Spleen (tissue), 11 donors: ENCODE results near the gene ENO2. TPM values are rescaled to one million over a fixed set of nuclear protein-coding genes. Genes with fewer than 3 reads are reported as not detected.

ENCODE experiments used
- DNase-seq: peaks from one replicate; pipeline ENCODE4 v3.0.0-alpha.2; 2020
- H3K27ac ChIP-seq, 8 donors: fragments of 200-600 bp; sonication (generic) in 7 of 8; 1 replicate in 4 of 8; 2 replicates in 4 of 8; pipeline versions ENCODE4 v1.5.0 to v1.8.0; 2016 to 2021; ENCODE audit warnings: inconsistent platforms in 4 of 8, mild to moderate bottlenecking in 4 of 8, moderate library complexity in 1 of 8
- H3K27me3 ChIP-seq, 7 donors: fragments of 200-600 bp; sonication (generic) in 6 of 7; replicated peaks in 1 of 7; 1 replicate in 4 of 7; 2 replicates in 3 of 7; pipeline versions ENCODE4 v1.5.0 to v1.8.0; 2016 to 2021; ENCODE audit warnings: inconsistent platforms in 3 of 7, mild to moderate bottlenecking in 1 of 7
- H3K36me3 ChIP-seq, 6 donors: fragments of 200-600 bp; sonication (generic) in 5 of 6; 1 replicate in 4 of 6; 2 replicates in 2 of 6; pipeline versions ENCODE4 v1.5.0 to v1.8.0; 2016 to 2021; ENCODE audit warnings: inconsistent platforms in 2 of 6
- H3K4me1 ChIP-seq, 6 donors: fragments of 200-600 bp; sonication (generic) in 5 of 6; 1 replicate in 3 of 6; 2 replicates in 3 of 6; pipeline versions ENCODE4 v1.5.0 to v1.8.0; 2016 to 2021; ENCODE audit warnings: inconsistent platforms in 3 of 6
- H3K4me3 ChIP-seq, 8 donors: fragments of 200-600 bp; sonication (generic) in 7 of 8; 1 replicate in 4 of 8; 2 replicates in 4 of 8; pipeline versions ENCODE4 v1.5.0 to v1.8.0; 2016 to 2021; ENCODE audit warnings: inconsistent platforms in 4 of 8, mild to moderate bottlenecking in 4 of 8, moderate library complexity in 2 of 8
- H3K9me3 ChIP-seq, 8 donors: fragments of 200-600 bp; sonication (generic) in 7 of 8; 1 replicate in 4 of 8; 2 replicates in 4 of 8; pipeline versions ENCODE4 v1.5.0 to v1.8.0; 2016 to 2021; ENCODE audit warnings: inconsistent platforms in 4 of 8
- CTCF ChIP-seq, 11 experiments: fragments of 200-600 bp in 7 of 11; fragments of 450-650 bp in 4 of 11; sonication (generic) in 4 of 11; IDR thresholded peaks in 8 of 11; conservative IDR thresholded peaks in 3 of 11; 1 replicate in 7 of 11; 2 replicates in 4 of 11; pipeline versions ENCODE4 v1.4.0 to v1.8.0; 2016 to 2021; ENCODE audit warnings: antibody characterized with exemption in 11 of 11, inconsistent platforms in 4 of 11, mild to moderate bottlenecking in 1 of 11
- POLR2A ChIP-seq, 3 donors: fragments of 450-650 bp; IDR thresholded peaks; one replicate each; pipeline ENCODE4 v1.5.1; 2017; ENCODE audit warnings: antibody characterized with exemption in 3 of 3, mild to moderate bottlenecking in 1 of 3
- POLR2AphosphoS5 ChIP-seq, 3 donors: sonication (generic); formaldehyde crosslinking; IDR thresholded peaks; one replicate each; pipeline ENCODE4 v1.5.1; 2017; ENCODE audit warnings: antibody characterized with exemption in 3 of 3
- WGBS, 5 donors: extraction: QIAGEN DNeasy Blood & Tissue Kit in 3 of 5; methylation state at CpG; one replicate each; pipeline versions ENCODE4 v1.1.5 to v1.1.7; 2013 to 2018; 5-methylcytosine and 5-hydroxymethylcytosine counted together
- intact Hi-C: fragments of 100-400 bp; cut with DNase I; formaldehyde crosslinking; loops from one replicate; pipeline ENCODE4 v1.15.0; 2023; ENCODE audit warnings: low total_unique reads
- polyA plus RNA-seq, 3 donors: library from polyadenylated mRNA; stranded (reverse); fragments of 200-250 nt; gene quantifications; one replicate each; pipeline ENCODE4 v1.2.1, GENCODE V29; 2013
- total RNA-seq, 7 donors: library from RNA; depleted of rRNA in 3 of 7; stranded (reverse); fragments of >200 nt in 3 of 7; fragmentation: NEBNext Ultra II Directional in 4 of 7; extraction: Animal tissue kit (Norgen Biotek cat#: 25700) in 4 of 7; gene quantifications; one replicate each; pipeline versions ENCODE4 v1.1.0 to v1.2.1, GENCODE V29; 2016 to 2021
- donor health status: healthy with polysubstance abuse.
- donor health status: DM: no; HTN: no; CAD: no; lungs with moderate emphysema.
- donor health status: DM: no; HTN: no; CAD: no.
- donor health status: Bipolar disorder and iron deficiency.
- donor health status: healthy.
- donor health status: DM: no; HTN: no; CAD: no.
- donor health status: DM: yes; HTN: yes; CAD: no.

The ENO2 gene
- total and polyA plus RNA-seq, 10 donors, result 7.6 to 41.3 (median 26.5) TPM

GRCh38 chr12:6961278-6961694 lies 46.9 kb downstream of the ENO2 start:
- H3K9me3 ChIP-seq, result no peaks in the 10 kb centered on the region
- intact Hi-C loops, result loop anchor here (10.0 kb wide), 1 partner anchor 96 kb away; the partner anchor contains the start of gene TPI1
- H3K4me3 ChIP-seq, result peak overlapping the region in 2 of 8 donors; percentile 17 to 97
- no peaks in the 10 kb centered on the region for H3K27me3 ChIP-seq
- peak; percentile 71 to 87 (median 76) for TF ChIP-seq POLR2AphosphoS5 (IDR thresholded peaks at IDR 0.05)
- no peak for TF ChIP-seq CTCF (IDR thresholded peaks at IDR 0.05 in 8 of 11, conservative IDR thresholded peaks at IDR 0.05 in 3 of 11)
- H3K27ac ChIP-seq, result peak overlapping the region; percentile 80 to 99 (median 93)
- H3K4me1 ChIP-seq, result peaks cover 68 to 96% (median 84%) of the 10 kb centered on the region in 6 donors
- 19 to 31% (median 23%) methylated on average over 23 to 24 of the region's 24 CpGs for WGBS, 5 donors
- DNase-seq, result peak; percentile 95
- H3K36me3 ChIP-seq, result peaks cover 0 to 68% (median 51%) of the 10 kb centered on the region in 6 donors

- Histone ChIP-seq H3K27me3 (no peaks in the 10 kb centered on the region), H3K36me3 (peaks cover 0 to 68% (median 51%) of the 10 kb centered on the region in 6 donors), H3K27ac (peak overlapping the region; percentile 80 to 99 (median 93)), H3K4me3 (peak overlapping the region in 2 of 8 donors; percentile 17 to 97), H3K9me3 (no peaks in the 10 kb centered on the region), H3K4me1 (peaks cover 63 to 91% (median 79%) of the 10 kb centered on the region in 6 donors)
- intact Hi-C loops, result loop anchor here (10.0 kb wide), 1 partner anchor 97 kb away; the partner anchor contains the start of gene TPI1
- peak; percentile 91 for DNase-seq
- WGBS, 5 donors, result 9 to 28% (median 15%) methylated on average over 16 of the region's 16 CpGs
- peak in 8 of 11 experiments; percentile 13 to 56 (median 34) for TF ChIP-seq CTCF (IDR thresholded peaks at IDR 0.05 in 8 of 11, conservative IDR thresholded peaks at IDR 0.05 in 3 of 11)
- peak; percentile 37 to 62 (median 48) for TF ChIP-seq POLR2AphosphoS5 (IDR thresholded peaks at IDR 0.05)
- no peak for TF ChIP-seq POLR2A (IDR thresholded peaks at IDR 0.05)
These were observed 47.4 kb downstream of the ENO2 start for GRCh38 chr12:6961695-6962284.

- peak overlapping the region; percentile 80 to 99 (median 93) for H3K27ac ChIP-seq
- TF ChIP-seq POLR2A (IDR thresholded peaks at IDR 0.05) (no peak), POLR2AphosphoS5 (IDR thresholded peaks at IDR 0.05) (peak; percentile 28 to 83 (median 67)), CTCF (IDR thresholded peaks at IDR 0.05 in 8 of 11, conservative IDR thresholded peaks at IDR 0.05 in 3 of 11) (no peak)
- peaks cover 56 to 90% (median 74%) of the 10 kb centered on the region in 6 donors for H3K4me1 ChIP-seq
- DNase-seq, result peak; percentile 84
- intact Hi-C loops, result loop anchor here (10.0 kb wide), 1 partner anchor 98 kb away; the partner anchor contains the start of gene TPI1
- H3K27me3 ChIP-seq, result no peaks in the 10 kb centered on the region
- H3K4me3 ChIP-seq, result peak overlapping the region in 2 of 8 donors; percentile 17 to 97
- WGBS, 5 donors, result 69 to 76% (median 71%) methylated on average over 23 to 25 of the region's 25 CpGs
- H3K9me3 ChIP-seq, result no peaks in the 10 kb centered on the region
- H3K36me3 ChIP-seq, result peaks cover 2 to 68% (median 51%) of the 10 kb centered on the region in 6 donors
These were observed 48.1 kb downstream of the ENO2 start for GRCh38 chr12:6962285-6963015.
